GM21619 (cell line): ENCODE measurements around the gene CACNA1G.

ENCODE experiments used
- ATAC-seq: cut with Tn5 transposase; IDR thresholded peaks from one replicate; pipeline ENCODE4 v1.9.1; 2021; ENCODE audit not compliant: unreplicated experiment

The CACNA1G gene

GRCh38 chr17:50533185-50533584, 27.3 kb upstream of the CACNA1G start:
- ATAC-seq, result no peak

GRCh38 chr17:50533720-50534148, 26.8 kb upstream of the CACNA1G start:
- no peak for ATAC-seq

GRCh38 chr17:50534222-50534978, 26.1 kb upstream of the CACNA1G start:
- ATAC-seq, result no peak

GRCh38 chr17:50534979-50535326, 25.6 kb upstream of the CACNA1G start:
- ATAC-seq, result no peak

GRCh38 chr17:50535407-50535806, 25.1 kb upstream of the CACNA1G start:
- ATAC-seq, result no peak

- no peak for ATAC-seq
Measured at GRCh38 chr17:50536683-50537646, 23.6 kb upstream of the CACNA1G start.

GRCh38 chr17:50537721-50538548, 22.6 kb upstream of the CACNA1G start:
- ATAC-seq, result no peak

GRCh38 chr17:50538549-50539410, 21.7 kb upstream of the CACNA1G start:
- no peak for ATAC-seq

- no peak for ATAC-seq
Measured at GRCh38 chr17:50539762-50540559, 20.6 kb upstream of the CACNA1G start.

GRCh38 chr17:50540560-50541401, 19.7 kb upstream of the CACNA1G start:
- ATAC-seq, result no peak

GRCh38 chr17:50541402-50541715, 19.2 kb upstream of the CACNA1G start:
- no peak for ATAC-seq

- ATAC-seq, result peak; percentile 69
Measured at GRCh38 chr17:50541716-50542688, 18.5 kb upstream of the CACNA1G start.

GRCh38 chr17:50542795-50543774, 17.4 kb upstream of the CACNA1G start:
- ATAC-seq, result no peak

GRCh38 chr17:50544516-50544915, 16.0 kb upstream of the CACNA1G start:
- no peak for ATAC-seq

- no peak for ATAC-seq
Measured at GRCh38 chr17:50545311-50545710, 15.2 kb upstream of the CACNA1G start.

GRCh38 chr17:50546701-50547034, 13.8 kb upstream of the CACNA1G start:
- no peak for ATAC-seq
